GM19025 (cell line): ENCODE data around the gene CCIN.
A peak's percentile ranks its signal among the peaks of the same experiment; 100 is the strongest.

Source experiments
- ATAC-seq: cut with Tn5 transposase; IDR thresholded peaks from one replicate; pipeline ENCODE4 v1.9.1; 2021; ENCODE audit warnings: mild to moderate bottlenecking, low read depth, moderate library complexity; ENCODE audit not compliant: unreplicated experiment

CCIN gene

GRCh38 chr9:36140086-36141084 lies 28.8 kb upstream of the CCIN start:
- no peak for ATAC-seq

GRCh38 chr9:36141288-36141687 lies 27.9 kb upstream of the CCIN start:
- ATAC-seq, result no peak

- ATAC-seq, result no peak
These were observed 27.4 kb upstream of the CCIN start for GRCh38 chr9:36141761-36142160.

GRCh38 chr9:36142510-36143244 lies 26.5 kb upstream of the CCIN start:
- ATAC-seq, result no peak

GRCh38 chr9:36143245-36143641 lies 25.9 kb upstream of the CCIN start:
- no peak for ATAC-seq

GRCh38 chr9:36144309-36145232 lies 24.6 kb upstream of the CCIN start:
- no peak for ATAC-seq

GRCh38 chr9:36145970-36146369 lies 23.2 kb upstream of the CCIN start:
- ATAC-seq, result no peak

- no peak for ATAC-seq
These were observed 22.5 kb upstream of the CCIN start for GRCh38 chr9:36146651-36147050.

- no peak for ATAC-seq
These were observed 21.6 kb upstream of the CCIN start for GRCh38 chr9:36147441-36148175.

GRCh38 chr9:36148311-36149051 lies 20.7 kb upstream of the CCIN start:
- ATAC-seq, result peak; percentile 58

GRCh38 chr9:36149197-36149596 lies 20.0 kb upstream of the CCIN start:
- ATAC-seq, result no peak

GRCh38 chr9:36150574-36151315 lies 18.4 kb upstream of the CCIN start:
- no peak for ATAC-seq

- peak; percentile 82 for ATAC-seq
These were observed 17.6 kb upstream of the CCIN start for GRCh38 chr9:36151316-36152210.

- ATAC-seq, result no peak
These were observed 16.3 kb upstream of the CCIN start for GRCh38 chr9:36152741-36153438.

- ATAC-seq, result no peak
These were observed 15.4 kb upstream of the CCIN start for GRCh38 chr9:36153746-36154145.

- ATAC-seq, result no peak
These were observed 14.7 kb upstream of the CCIN start for GRCh38 chr9:36154331-36154952.
